Smooth muscle cell (in vitro differentiated cells): ENCODE results near the gene CRYZ. TPM values are rescaled to one million over a fixed set of nuclear protein-coding genes. Genes with fewer than 3 reads are reported as not detected.

Experiments
- DNase-seq: peaks from one replicate; lab custom pipeline; 2025; ENCODE audit not compliant: unreplicated experiment; lab: John Stamatoyannopoulos, UW
- H2AFZ ChIP-seq: fragments of 200-600 bp; sonication (generic); 2 replicates; pipeline ENCODE4 v1.6.0; 2016; ENCODE audit warnings: antibody characterized with exemption, low read depth, mild to moderate bottlenecking
- H3F3A ChIP-seq: fragments of 200-600 bp; sonication (generic); 2 replicates; pipeline ENCODE4 v1.6.0; 2017; ENCODE audit warnings: antibody characterized with exemption, low read depth
- H3K27ac ChIP-seq: fragments of 200-600 bp; sonication (generic); 2 replicates; pipeline ENCODE4 v1.5.1; 2016; ENCODE audit warnings: low read depth, mild to moderate bottlenecking
- H3K27me3 ChIP-seq: fragments of 200-600 bp; sonication (generic); 2 replicates; pipeline ENCODE4 v1.6.1; 2016; ENCODE audit warnings: low read depth, mild to moderate bottlenecking
- H3K36me3 ChIP-seq: fragments of 200-600 bp; sonication (generic); 2 replicates; pipeline ENCODE4 v1.5.1; 2016; ENCODE audit warnings: low read depth
- H3K4me1 ChIP-seq: fragments of 200-600 bp; sonication (generic); 2 replicates; pipeline ENCODE4 v1.5.1; 2016; ENCODE audit warnings: low read depth
- H3K4me2 ChIP-seq: fragments of 200-600 bp; sonication (generic); 2 replicates; pipeline ENCODE4 v1.6.0; 2016; ENCODE audit warnings: mild to moderate bottlenecking
- H3K4me3 ChIP-seq: fragments of 200-600 bp; sonication (generic); 2 replicates; pipeline ENCODE4 v1.5.1; 2016; ENCODE audit warnings: mild to moderate bottlenecking
- H3K79me2 ChIP-seq: fragments of 200-600 bp; sonication (generic); 2 replicates; pipeline ENCODE4 v1.6.0; 2016; ENCODE audit warnings: low read depth, mild to moderate bottlenecking
- H3K9ac ChIP-seq: fragments of 200-600 bp; sonication (generic); 2 replicates; pipeline ENCODE4 v1.6.0; 2016; ENCODE audit warnings: low read depth
- H3K9me3 ChIP-seq: fragments of 200-600 bp; sonication (generic); replicated peaks from 2 replicates; pipeline ENCODE4 v1.5.1; 2016; ENCODE audit warnings: low read depth
- H4K20me1 ChIP-seq: fragments of 200-600 bp; sonication (generic); 2 replicates; pipeline ENCODE4 v1.6.0; 2016; ENCODE audit warnings: low read depth
- CTCF ChIP-seq: fragments of 200-600 bp; sonication (generic); IDR thresholded peaks from 2 replicates; pipeline ENCODE4 v1.5.1; 2017; ENCODE audit warnings: borderline replicate concordance, mild to moderate bottlenecking, antibody characterized with exemption; ENCODE audit not compliant: insufficient read depth, poor library complexity, severe bottlenecking
- WGBS: methylation state at CpG from one replicate; pipeline ENCODE4 v1.1.7; 2016; ENCODE audit warnings: low lambda C conversion rate; 5-methylcytosine and 5-hydroxymethylcytosine counted together
- polyA plus RNA-seq: library from polyadenylated mRNA; unstranded; fragments of >200 nt; fragmentation: Nextera tagmentation; extraction: Ambion mirVana; gene quantifications from 2 replicates; pipeline ENCODE4 v1.2.1, GENCODE V29; 2016
- total RNA-seq: library from RNA; depleted of rRNA; stranded (reverse); fragments of >200 nt; gene quantifications from 2 replicates; pipeline ENCODE4 v1.2.3, GENCODE V29; 2014

Gene CRYZ
- total and polyA plus RNA-seq, 2 experiments from 2014 or later = not detected

- peak overlapping the region; percentile 2 for H3K4me2 ChIP-seq
- H3K9ac ChIP-seq = no peak overlapping the region
- DNase-seq = no peak
- TF ChIP-seq CTCF = no peak
- H3K4me3 ChIP-seq = no peak overlapping the region
- 55% methylated on average over 6 of the region's 6 CpGs for WGBS
- H2AFZ ChIP-seq = no peak overlapping the region
- H3F3A ChIP-seq = peaks cover 3% of the 10 kb centered on the region
- no peaks in the 10 kb centered on the region for H3K9me3 ChIP-seq
- H3K27me3 ChIP-seq = no peaks in the 10 kb centered on the region
- H4K20me1 ChIP-seq = no peaks in the 10 kb centered on the region
- H3K4me1 ChIP-seq = no peaks in the 10 kb centered on the region
- H3K79me2 ChIP-seq = no peaks in the 10 kb centered on the region
- no peaks in the 10 kb centered on the region for H3K36me3 ChIP-seq
- no peak overlapping the region for H3K27ac ChIP-seq
Observed at GRCh38 chr1:74729741-74730478, 2.9 kb downstream of the CRYZ start.

GRCh38 chr1:74728736-74729135 lies 4.1 kb downstream of the CRYZ start:
- Histone ChIP-seq H3K79me2 (no peaks in the 10 kb centered on the region), H3K4me3 (no peak overlapping the region), H3K9me3 (no peaks in the 10 kb centered on the region), H3K4me1 (no peaks in the 10 kb centered on the region), H3K36me3 (no peaks in the 10 kb centered on the region), H2AFZ (peak overlapping the region; percentile 36), H3F3A (peaks cover 3% of the 10 kb centered on the region), H3K4me2 (peak overlapping the region; percentile 7), H3K27me3 (no peaks in the 10 kb centered on the region), H3K9ac (no peak overlapping the region), H4K20me1 (no peaks in the 10 kb centered on the region), H3K27ac (no peak overlapping the region)
- no peak for DNase-seq
- WGBS = 10% methylated on average over 3 of the region's 3 CpGs
- no peak for TF ChIP-seq CTCF

- Histone ChIP-seq H3K27ac (no peak overlapping the region), H3K4me2 (no peak overlapping the region), H3K79me2 (no peaks in the 10 kb centered on the region), H3K36me3 (no peaks in the 10 kb centered on the region), H3K9ac (no peak overlapping the region), H3K9me3 (no peaks in the 10 kb centered on the region), H3K27me3 (no peaks in the 10 kb centered on the region), H2AFZ (no peak overlapping the region), H4K20me1 (no peaks in the 10 kb centered on the region), H3K4me1 (no peaks in the 10 kb centered on the region), H3K4me3 (no peak overlapping the region), H3F3A (peaks cover 3% of the 10 kb centered on the region)
- no peak for DNase-seq
- TF ChIP-seq CTCF = no peak
- WGBS = 83% methylated on average over 1 of the region's 1 CpG
Observed at GRCh38 chr1:74726063-74726462, 6.8 kb downstream of the CRYZ start.

GRCh38 chr1:74717626-74718025 lies 15.2 kb downstream of the CRYZ start:
- DNase-seq = no peak
- Histone ChIP-seq H3K4me2 (no peak overlapping the region), H3K9me3 (no peaks in the 10 kb centered on the region), H3K4me1 (peaks cover 14% of the 10 kb centered on the region), H3F3A (peaks cover 21% of the 10 kb centered on the region), H3K9ac (no peak overlapping the region), H2AFZ (no peak overlapping the region), H3K4me3 (no peak overlapping the region), H3K36me3 (no peaks in the 10 kb centered on the region), H3K27ac (no peak overlapping the region), H3K27me3 (no peaks in the 10 kb centered on the region), H3K79me2 (no peaks in the 10 kb centered on the region), H4K20me1 (no peaks in the 10 kb centered on the region)
- no peak for TF ChIP-seq CTCF
- 100% methylated on average over 2 of the region's 2 CpGs for WGBS
